K562 (cell line): ENCODE data around the gene USP15. TPM values are rescaled to one million over a fixed set of nuclear protein-coding genes. Genes with fewer than 3 reads are reported as not detected.

ENCODE experiments used
- ATAC-seq: fragments of 200-7000 bp; cut with Tn5 transposase; 3 replicates; pipeline ENCODE4 v1.9.1; 2020; ENCODE audit warnings: moderate library complexity
- BruUV-seq: library from RNA; stranded (reverse); fragments of 400-500 nt; replicated peaks from 2 replicates; lab custom pipeline; 2021; lab: Mats Ljungman, UMichigan
- CTCF ChIA-PET: fragments of 300-600 bp; formaldehyde crosslinking; extraction: SDS; loops from one replicate; lab custom pipeline; 2021; ENCODE audit warnings: low intra/inter-chr PET ratio; lab: Yijun Ruan, JAX
- POLR2A ChIA-PET: fragments of 300-600, 350-650 bp; sonication (Branson Sonifier 250); formaldehyde crosslinking; extraction: SDS; loops from one replicate; lab custom pipeline; 2021; ENCODE audit warnings: antibody characterized with exemption, inconsistent platforms; lab: Yijun Ruan, JAX
- DNase-seq, 4 experiments: peaks; one replicate each; pipeline versions ENCODE4 v3.0.0 to v3.0.0-alpha.2; 2011 to 2018; ENCODE audit warnings: low spot score in 3 of 4, mixed read lengths in 3 of 4; ENCODE audit errors: extremely low read depth in 1 of 4
- FAIRE-seq: peaks from 2 replicates; lab custom pipeline; 2011; peaks lifted over from hg19 to GRCh38; lab: Jason Lieb, UNC
- H2AFZ ChIP-seq: 2 replicates; pipeline ENCODE4 v1.6.0; 2011; ENCODE audit warnings: low read depth, low read length, control low read depth, inconsistent platforms
- H3K27ac ChIP-seq: fragments of 200-600 bp; 3 replicates; pipeline ENCODE4 v1.8.0; 2011; ENCODE audit warnings: low read depth, mild to moderate bottlenecking, control low read depth, inconsistent platforms, low read length, moderate library complexity, mixed read lengths; ENCODE audit errors: extremely low read depth
- H3K27me3 ChIP-seq, 2 experiments: fragments of 300-600 bp in 1 of 2; 2 replicates in 1 of 2; 3 replicates in 1 of 2; pipeline versions ENCODE4 v1.6.0 to v1.8.0; 2011; ENCODE audit warnings: inconsistent platforms in 2 of 2, low read length in 2 of 2, mild to moderate bottlenecking in 1 of 2, mixed read lengths in 1 of 2, moderate library complexity in 1 of 2; ENCODE audit not compliant: control insufficient read depth in 2 of 2, insufficient read depth in 2 of 2
- H3K36me3 ChIP-seq: fragments of 300-600 bp; 3 replicates; pipeline ENCODE4 v1.8.0; 2011; ENCODE audit warnings: mild to moderate bottlenecking, low read length, inconsistent platforms; ENCODE audit not compliant: control insufficient read depth, insufficient read depth
- H3K4me1 ChIP-seq, 2 experiments: fragments of 200-600 bp in 1 of 2; replicated peaks in 1 of 2; 2 replicates in 1 of 2; 3 replicates in 1 of 2; pipeline versions ENCODE4 v1.5.1 to v1.8.0; 2011; ENCODE audit warnings: inconsistent platforms in 2 of 2, low read length in 2 of 2, mild to moderate bottlenecking in 1 of 2, mixed read lengths in 1 of 2, moderate library complexity in 1 of 2; ENCODE audit not compliant: control insufficient read depth in 2 of 2, insufficient read depth in 2 of 2
- H3K4me2 ChIP-seq: 2 replicates; pipeline ENCODE4 v1.6.1; 2011; ENCODE audit warnings: low read length, control low read depth, inconsistent platforms, mixed read lengths; ENCODE audit not compliant: insufficient read depth
- H3K4me3 ChIP-seq: fragments of 200-600 bp; sonication (generic), shearing (Covaris generic); 2 replicates; pipeline ENCODE4 v1.5.1; 2016; ENCODE audit warnings: control low read depth, inconsistent platforms
- H3K79me2 ChIP-seq: fragments of 200-600 bp; 3 replicates; pipeline ENCODE4 v1.8.0; 2011; ENCODE audit warnings: low read length, inconsistent platforms; ENCODE audit not compliant: control insufficient read depth, insufficient read depth
- H3K9ac ChIP-seq, 2 experiments: 2 replicates each; pipeline versions ENCODE4 v1.6.0 to v1.6.1; 2011; ENCODE audit warnings: low read depth in 2 of 2, low read length in 2 of 2, control low read depth in 1 of 2, inconsistent platforms in 1 of 2, mild to moderate bottlenecking in 1 of 2, mixed read lengths in 1 of 2; ENCODE audit not compliant: insufficient read depth in 1 of 2
- H3K9me1 ChIP-seq: one replicate; pipeline ENCODE4 v1.6.0; 2011; ENCODE audit warnings: inconsistent platforms, mild to moderate bottlenecking, low read length, moderate library complexity; ENCODE audit not compliant: control insufficient read depth, insufficient read depth
- H3K9me3 ChIP-seq: replicated peaks from 2 replicates; pipeline ENCODE4 v1.5.1; 2011; ENCODE audit warnings: low read depth, low read length, inconsistent platforms; ENCODE audit not compliant: control insufficient read depth, insufficient read depth
- H4K20me1 ChIP-seq: replicated peaks from 2 replicates; pipeline ENCODE4 v1.6.1; 2011; ENCODE audit warnings: low read length, inconsistent platforms, mixed read lengths; ENCODE audit not compliant: control insufficient read depth, insufficient read depth
- ATF3 ChIP-seq, 2 experiments: fragments of 450-650 bp in 1 of 2; sonication (generic) in 1 of 2; formaldehyde crosslinking in 1 of 2; IDR thresholded peaks in 1 of 2; conservative IDR thresholded peaks in 1 of 2; 2 replicates each; pipeline versions ENCODE4 v1.6.1 to v1.8.1; 2016 to 2023; ENCODE audit warnings: mild to moderate bottlenecking in 2 of 2, moderate library complexity in 2 of 2, inconsistent platforms in 1 of 2, missing genetic modification reagents in 1 of 2
- LEF1 ChIP-seq: fragments of 450-650 bp; IDR thresholded peaks from 2 replicates; pipeline ENCODE4 v1.6.1; 2016; ENCODE audit warnings: mild to moderate bottlenecking
- MEF2A ChIP-seq: IDR thresholded peaks from 2 replicates; pipeline ENCODE4 v1.6.1; 2011; ENCODE audit warnings: low read depth, mild to moderate bottlenecking, low read length, moderate library complexity; ENCODE audit not compliant: control insufficient read depth
- RBM25 ChIP-seq: fragments of 200-400 bp; formaldehyde crosslinking; IDR thresholded peaks from 2 replicates; pipeline ENCODE4 v1.6.1; 2018; ENCODE audit warnings: low read length, low read depth, moderate library complexity; ENCODE audit not compliant: severe bottlenecking
- ZNF146 ChIP-seq: IDR thresholded peaks from one replicate; pipeline ENCODE4 v1.6.1; 2018; ENCODE audit warnings: missing compliant biosample characterization; ENCODE audit not compliant: unreplicated experiment
- WGBS: fragments of 100-300 bp; shearing (Covaris generic); methylation state at CpG from one replicate; pipeline ENCODE4 v1.1.6; 2016; ENCODE audit warnings: low coverage, mixed read lengths; ENCODE audit not compliant: insufficient coverage; ENCODE audit errors: missing lambda C conversion rate; 5-methylcytosine and 5-hydroxymethylcytosine counted together
- in situ Hi-C: fragments of 300-500 bp; cut with MboI; formaldehyde crosslinking; loops from 4 replicates; pipeline ENCODE4 v1.15.0; 2018; ENCODE audit warnings: inconsistent platforms, mixed read lengths
- intact Hi-C: fragments of 100-400 bp; cut with micrococcal nuclease; formaldehyde crosslinking; loops from 2 replicates; pipeline ENCODE4 v1.14.2; 2022
- polyA plus RNA-seq, 8 experiments: library from polyadenylated mRNA; depleted of rRNA in 4 of 8; stranded (reverse) in 5 of 8; unstranded in 3 of 8; fragments of >200 nt; fragmentation: Nextera tagmentation in 2 of 8; fragmentation: Illumina TruSeq in 1 of 8; extraction: Ambion mirVana in 2 of 8; extraction: Trizol in 1 of 8; gene quantifications; 2 replicates each; pipeline versions ENCODE4 v1.2.1 to v1.2.3, GENCODE V29; 2011 to 2014; ENCODE audit warnings: inconsistent platforms in 1 of 8, missing spikeins in 1 of 8
- total RNA-seq, 7 experiments: library from RNA; depleted of rRNA in 6 of 7; stranded (reverse); fragments of >200 nt in 6 of 7; fragmentation: Illumina TruSeq in 2 of 7; extraction: Trizol in 2 of 7; gene quantifications; 2 replicates each; pipeline versions ENCODE4 v1.2.1 to v1.2.3, GENCODE V29; 2011 to 2021; ENCODE audit warnings: low replicate concordance in 1 of 7

Gene USP15
- total and polyA plus RNA-seq, 9 of the 15 experiments (the other 6 are each of a cell fraction or from before 2014, with no cell fraction given) = 140 to 272 (median 182) TPM

GRCh38 chr12:62279058-62279457 lies 18.9 kb downstream of the USP15 start:
- no peak for DNase-seq
- no peak for FAIRE-seq
- Histone ChIP-seq H3K9me3 (no peaks in the 10 kb centered on the region), H4K20me1 (peaks cover 29% of the 10 kb centered on the region; the same call in 1 of the 2 replicates), H3K4me1 (peaks cover 4 to 37% of the 10 kb centered on the region in 2 experiments; a peak in 2 of 5 replicates), H3K4me3 (no peak overlapping the region), H3K9me1 (no peaks in the 10 kb centered on the region), H3K9ac (no peak overlapping the region), H2AFZ (no peak overlapping the region), H3K36me3 (peaks cover 33% of the 10 kb centered on the region), H3K4me2 (no peak overlapping the region), H3K79me2 (peaks cover 100% of the 10 kb centered on the region), H3K27ac (no peak overlapping the region), H3K27me3 (no peaks in the 10 kb centered on the region)
- WGBS = 92% methylated on average over 1 of the region's 1 CpG
- ChIA-PET POLR2A (no interaction called here), CTCF (no interaction called here)
- BruUV-seq = no TSS peak
- no peak for ATAC-seq
- TF ChIP-seq ZNF146 (CRISPR knock-in tag) = peak; percentile 89
- TF ChIP-seq LEF1 = no peak
- peak; percentile 66; the same call in 1 of the 2 replicates for TF ChIP-seq MEF2A
- peak; percentile 21 for TF ChIP-seq RBM25
- TF ChIP-seq ATF3 (IDR thresholded peaks at IDR 0.05) = peak; percentile 58
- TF ChIP-seq ATF3 (CRISPR knock-in tag; conservative IDR thresholded peaks at IDR 0.05) = no peak
- intact Hi-C loops = no loop called here
- in situ Hi-C loops = no loop called here
